ENCODE data around the gene AGAP2. TPM values are rescaled to one million over a fixed set of nuclear protein-coding genes. Genes with fewer than 3 reads are reported as not detected.

AGAP2 gene
- total RNA-seq, 1 experiment from 2014 or later = 2.0 TPM

GRCh38 chr12:57779736-57780135, 41.2 kb upstream of the AGAP2 start (continued):
- TF ChIP-seq SOX15 (CRISPR knock-in tag; IDR thresholded peaks at IDR 0.05) (no peak), PREB (CRISPR knock-in tag; IDR thresholded peaks at IDR 0.05; ENCODE audit: borderline replicate concordance) (no peak)
- TF ChIP-seq, protein P1, sequence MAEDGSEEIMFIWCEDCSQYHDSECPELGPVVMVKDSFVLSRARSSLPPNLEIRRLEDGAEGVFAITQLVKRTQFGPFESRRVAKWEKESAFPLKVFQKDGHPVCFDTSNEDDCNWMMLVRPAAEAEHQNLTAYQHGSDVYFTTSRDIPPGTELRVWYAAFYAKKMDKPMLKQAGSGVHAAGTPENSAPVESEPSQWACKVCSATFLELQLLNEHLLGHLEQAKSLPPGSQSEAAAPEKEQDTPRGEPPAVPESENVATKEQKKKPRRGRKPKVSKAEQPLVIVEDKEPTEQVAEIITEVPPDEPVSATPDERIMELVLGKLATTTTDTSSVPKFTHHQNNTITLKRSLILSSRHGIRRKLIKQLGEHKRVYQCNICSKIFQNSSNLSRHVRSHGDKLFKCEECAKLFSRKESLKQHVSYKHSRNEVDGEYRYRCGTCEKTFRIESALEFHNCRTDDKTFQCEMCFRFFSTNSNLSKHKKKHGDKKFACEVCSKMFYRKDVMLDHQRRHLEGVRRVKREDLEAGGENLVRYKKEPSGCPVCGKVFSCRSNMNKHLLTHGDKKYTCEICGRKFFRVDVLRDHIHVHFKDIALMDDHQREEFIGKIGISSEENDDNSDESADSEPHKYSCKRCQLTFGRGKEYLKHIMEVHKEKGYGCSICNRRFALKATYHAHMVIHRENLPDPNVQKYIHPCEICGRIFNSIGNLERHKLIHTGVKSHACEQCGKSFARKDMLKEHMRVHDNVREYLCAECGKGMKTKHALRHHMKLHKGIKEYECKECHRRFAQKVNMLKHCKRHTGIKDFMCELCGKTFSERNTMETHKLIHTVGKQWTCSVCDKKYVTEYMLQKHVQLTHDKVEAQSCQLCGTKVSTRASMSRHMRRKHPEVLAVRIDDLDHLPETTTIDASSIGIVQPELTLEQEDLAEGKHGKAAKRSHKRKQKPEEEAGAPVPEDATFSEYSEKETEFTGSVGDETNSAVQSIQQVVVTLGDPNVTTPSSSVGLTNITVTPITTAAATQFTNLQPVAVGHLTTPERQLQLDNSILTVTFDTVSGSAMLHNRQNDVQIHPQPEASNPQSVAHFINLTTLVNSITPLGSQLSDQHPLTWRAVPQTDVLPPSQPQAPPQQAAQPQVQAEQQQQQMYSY (CRISPR knock-in tag; IDR thresholded peaks at IDR 0.05) = no peak

- H3K27me3 Mint-ChIP-seq (ENCODE audit: low read depth) = peaks cover 13% of the 10 kb centered on the region
- no peak for DNase-seq (ENCODE audit: low spot score)
- no peaks in the 10 kb centered on the region for H3K9me3 Mint-ChIP-seq
- ChIA-PET CTCF (interaction anchor here (0.7 to 1.0 kb wide), 2 partner anchors 21 kb away, joined by 3 to 5 read pairs; no protein-coding TSS in a partner anchor), POLR2A (interaction anchor here (0.7 kb wide), 1 partner anchor 66 kb away, joined by 3 read pairs; no protein-coding TSS in a partner anchor)
- H3K4me3 Mint-ChIP-seq = no peak overlapping the region
- no peak overlapping the region for H3K27ac Mint-ChIP-seq
- H3K4me1 Mint-ChIP-seq = peaks cover 1% of the 10 kb centered on the region; the same call in 1 of the 2 replicates
- H3K36me3 Mint-ChIP-seq = peaks cover 2% of the 10 kb centered on the region; the same call in 1 of the 2 replicates
- TF ChIP-seq MXD4 (CRISPR knock-in tag; IDR thresholded peaks at IDR 0.05; ENCODE audit: borderline replicate concordance) = no peak
- TF ChIP-seq HMGA2 (CRISPR knock-in tag; IDR thresholded peaks at IDR 0.05) = no peak
- TF ChIP-seq EMX1 (CRISPR knock-in tag; IDR thresholded peaks at IDR 0.05) = no peak
- no peak for TF ChIP-seq ZBTB43 (CRISPR knock-in tag; IDR thresholded peaks at IDR 0.05)
- no peak for TF ChIP-seq ZNF532 (CRISPR knock-in tag; IDR thresholded peaks at IDR 0.05; ENCODE audit: borderline replicate concordance)
- TF ChIP-seq NR2C2 (CRISPR knock-in tag; IDR thresholded peaks at IDR 0.05) = no peak
- no peak for TF ChIP-seq NFE2L1 (CRISPR knock-in tag; IDR thresholded peaks at IDR 0.05)
- TF ChIP-seq JAZF1 (CRISPR knock-in tag; IDR thresholded peaks at IDR 0.05) = no peak
- no peak for ATAC-seq
Observed at GRCh38 chr12:57777911-57778310, 39.4 kb upstream of the AGAP2 start.

- ChIA-PET POLR2A (no interaction called here), CTCF (interaction anchor here (0.7 kb wide), 1 partner anchor 20 kb away, joined by 3 read pairs; no protein-coding TSS in a partner anchor)
- Mint-ChIP-seq H3K4me3 (no peak overlapping the region), H3K27ac (no peak overlapping the region), H3K9me3 (no peaks in the 10 kb centered on the region), H3K27me3 (ENCODE audit: low read depth) (peaks cover 16% of the 10 kb centered on the region), H3K4me1 (peaks cover 2% of the 10 kb centered on the region; the same call in 1 of the 2 replicates), H3K36me3 (no peaks in the 10 kb centered on the region)
- ATAC-seq (no peak), DNase-seq (ENCODE audit: low spot score) (no peak)
- TF ChIP-seq ZNF138 (CRISPR knock-in tag; conservative IDR thresholded peaks at IDR 0.05) (no peak), MAX (CRISPR knock-in tag; IDR thresholded peaks at IDR 0.05) (no peak), SMAD4 (CRISPR knock-in tag; IDR thresholded peaks at IDR 0.05) (no peak), JUN (CRISPR knock-in tag; IDR thresholded peaks at IDR 0.05) (no peak), USF1 (CRISPR knock-in tag; IDR thresholded peaks at IDR 0.05) (no peak), NFYB (CRISPR knock-in tag; conservative IDR thresholded peaks at IDR 0.05; ENCODE audit: low read depth) (no peak), HMGA2 (CRISPR knock-in tag; IDR thresholded peaks at IDR 0.05) (no peak), NR1H2 (CRISPR knock-in tag; IDR thresholded peaks at IDR 0.05) (no peak)
- TF ChIP-seq, protein P2, sequence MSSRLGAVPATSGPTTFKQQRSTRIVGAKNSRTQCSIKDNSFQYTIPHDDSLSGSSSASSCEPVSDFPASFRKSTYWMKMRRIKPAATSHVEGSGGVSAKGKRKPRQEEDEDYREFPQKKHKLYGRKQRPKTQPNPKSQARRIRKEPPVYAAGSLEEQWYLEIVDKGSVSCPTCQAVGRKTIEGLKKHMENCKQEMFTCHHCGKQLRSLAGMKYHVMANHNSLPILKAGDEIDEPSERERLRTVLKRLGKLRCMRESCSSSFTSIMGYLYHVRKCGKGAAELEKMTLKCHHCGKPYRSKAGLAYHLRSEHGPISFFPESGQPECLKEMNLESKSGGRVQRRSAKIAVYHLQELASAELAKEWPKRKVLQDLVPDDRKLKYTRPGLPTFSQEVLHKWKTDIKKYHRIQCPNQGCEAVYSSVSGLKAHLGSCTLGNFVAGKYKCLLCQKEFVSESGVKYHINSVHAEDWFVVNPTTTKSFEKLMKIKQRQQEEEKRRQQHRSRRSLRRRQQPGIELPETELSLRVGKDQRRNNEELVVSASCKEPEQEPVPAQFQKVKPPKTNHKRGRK (CRISPR knock-in tag; IDR thresholded peaks at IDR 0.05; ENCODE audit: borderline replicate concordance) = no peak
- TF ChIP-seq, protein P3, sequence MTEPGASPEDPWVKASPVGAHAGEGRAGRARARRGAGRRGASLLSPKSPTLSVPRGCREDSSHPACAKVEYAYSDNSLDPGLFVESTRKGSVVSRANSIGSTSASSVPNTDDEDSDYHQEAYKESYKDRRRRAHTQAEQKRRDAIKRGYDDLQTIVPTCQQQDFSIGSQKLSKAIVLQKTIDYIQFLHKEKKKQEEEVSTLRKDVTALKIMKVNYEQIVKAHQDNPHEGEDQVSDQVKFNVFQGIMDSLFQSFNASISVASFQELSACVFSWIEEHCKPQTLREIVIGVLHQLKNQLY (CRISPR knock-in tag; IDR thresholded peaks at IDR 0.05) = no peak
Observed at GRCh38 chr12:57777367-57777766, 38.8 kb upstream of the AGAP2 start.
